Right atrium auricular region (tissue), 2 donors: ENCODE results near the gene PTK6. TPM values are rescaled to one million over a fixed set of nuclear protein-coding genes. Genes with fewer than 3 reads are reported as not detected.

Experiments
- DNase-seq: peaks from one replicate; pipeline ENCODE4 v3.0.0-alpha.2; 2019; ENCODE audit warnings: low spot score
- H3K27ac ChIP-seq, 2 donors: fragments of 200-600 bp; sonication (generic); 1 replicate in 1 of 2; 2 replicates in 1 of 2; pipeline ENCODE4 v1.5.1; 2016 to 2019
- H3K27me3 ChIP-seq, 2 donors: fragments of 200-600 bp; sonication (generic); one replicate each; pipeline versions ENCODE4 v1.5.1 to v1.6.0; 2017 to 2019
- H3K36me3 ChIP-seq: fragments of 200-600 bp; sonication (generic); one replicate; pipeline ENCODE4 v1.5.1; 2016
- H3K4me1 ChIP-seq, 2 donors: fragments of 200-600 bp; sonication (generic); one replicate each; pipeline versions ENCODE4 v1.5.1 to v1.6.0; 2017 to 2019
- H3K4me3 ChIP-seq, 2 donors: fragments of 200-600 bp; sonication (generic); 1 replicate in 1 of 2; 2 replicates in 1 of 2; pipeline ENCODE4 v1.5.1; 2017 to 2019; ENCODE audit warnings: mild to moderate bottlenecking in 1 of 2, moderate library complexity in 1 of 2
- H3K9me3 ChIP-seq, 2 donors: fragments of 200-600 bp; sonication (generic); one replicate each; pipeline ENCODE4 v1.5.1; 2019
- CTCF ChIP-seq, 2 donors: fragments of 200-600 bp; sonication (generic); IDR thresholded peaks; one replicate each; pipeline ENCODE4 v1.5.1; 2019; ENCODE audit warnings: antibody characterized with exemption in 2 of 2
- total RNA-seq, 2 donors: library from RNA; depleted of rRNA; stranded (reverse); fragments of >200 nt; gene quantifications; one replicate each; pipeline ENCODE4 v1.1.0, GENCODE V29; 2016

The PTK6 gene
- total RNA-seq, 2 donors from 2014 or later, result not detected

- Histone ChIP-seq H3K4me1 (peaks cover 0 to 12% of the 10 kb centered on the region in 2 donors), H3K9me3 (no peaks in the 10 kb centered on the region), H3K4me3 (no peak overlapping the region), H3K27ac (no peak overlapping the region), H3K36me3 (no peaks in the 10 kb centered on the region), H3K27me3 (no peaks in the 10 kb centered on the region)
- DNase-seq, result no peak
- TF ChIP-seq CTCF (IDR thresholded peaks at IDR 0.05), result no peak
Measured at GRCh38 chr20:63579017-63579694, 42.0 kb upstream of the PTK6 start.

- H3K36me3 ChIP-seq, result no peaks in the 10 kb centered on the region
- H3K27me3 ChIP-seq, result no peaks in the 10 kb centered on the region
- no peak for TF ChIP-seq CTCF (IDR thresholded peaks at IDR 0.05)
- H3K9me3 ChIP-seq, result no peaks in the 10 kb centered on the region
- peaks cover 0 to 17% of the 10 kb centered on the region in 2 donors for H3K4me1 ChIP-seq
- no peak for DNase-seq
- H3K4me3 ChIP-seq, result no peak overlapping the region
- no peak overlapping the region for H3K27ac ChIP-seq
Measured at GRCh38 chr20:63578224-63579016, 41.2 kb upstream of the PTK6 start.

- Histone ChIP-seq H3K36me3 (peaks cover 3% of the 10 kb centered on the region), H3K9me3 (no peaks in the 10 kb centered on the region), H3K4me1 (peaks cover 0 to 25% of the 10 kb centered on the region in 2 donors), H3K4me3 (no peak overlapping the region), H3K27me3 (no peaks in the 10 kb centered on the region), H3K27ac (peak overlapping the region; percentile 16 to 58)
- no peak for DNase-seq
- TF ChIP-seq CTCF (IDR thresholded peaks at IDR 0.05), result no peak
Measured at GRCh38 chr20:63577317-63577894, 40.2 kb upstream of the PTK6 start.

GRCh38 chr20:63576311-63576710 is 39.1 kb upstream of the PTK6 start:
- no peaks in the 10 kb centered on the region for H3K9me3 ChIP-seq
- no peaks in the 10 kb centered on the region for H3K27me3 ChIP-seq
- DNase-seq, result no peak
- H3K4me3 ChIP-seq, result no peak overlapping the region
- H3K27ac ChIP-seq, result peak overlapping the region; percentile 16 to 58
- H3K4me1 ChIP-seq, result peaks cover 0 to 25% of the 10 kb centered on the region in 2 donors
- TF ChIP-seq CTCF (IDR thresholded peaks at IDR 0.05), result no peak
- peaks cover 9% of the 10 kb centered on the region for H3K36me3 ChIP-seq

GRCh38 chr20:63574829-63575743 is 37.9 kb upstream of the PTK6 start:
- Histone ChIP-seq H3K4me3 (no peak overlapping the region), H3K27ac (peak overlapping the region; percentile 82 to 91), H3K27me3 (no peaks in the 10 kb centered on the region), H3K4me1 (peaks cover 0 to 25% of the 10 kb centered on the region in 2 donors), H3K9me3 (no peaks in the 10 kb centered on the region), H3K36me3 (peaks cover 9% of the 10 kb centered on the region)
- DNase-seq, result no peak
- no peak for TF ChIP-seq CTCF (IDR thresholded peaks at IDR 0.05)
